DOHH2 (cell line): ENCODE results near the gene LGALS8.

ENCODE experiments used
- H3F3A ChIP-seq: fragments of 200-600 bp; sonication (generic), shearing (Covaris generic); 2 replicates; pipeline ENCODE4 v1.6.0; 2016; ENCODE audit warnings: antibody characterized with exemption, mild to moderate bottlenecking; ENCODE audit not compliant: control insufficient read depth, insufficient read depth
- H3K27ac ChIP-seq: fragments of 200-600 bp; sonication (generic); 2 replicates; pipeline ENCODE4 v1.5.1; 2014; ENCODE audit warnings: low read depth, mild to moderate bottlenecking, low read length, moderate library complexity
- H3K27me3 ChIP-seq: fragments of 200-600 bp; sonication (generic); 2 replicates; pipeline ENCODE4 v1.6.1; 2014; ENCODE audit warnings: mild to moderate bottlenecking, low read length, mixed read lengths; ENCODE audit not compliant: control insufficient read depth
- H3K36me3 ChIP-seq: fragments of 200-600 bp; sonication (generic); 2 replicates; pipeline ENCODE4 v1.6.1; 2014; ENCODE audit warnings: mild to moderate bottlenecking, low read length, moderate library complexity, mixed read lengths; ENCODE audit not compliant: control insufficient read depth
- H3K4me1 ChIP-seq: fragments of 200-600 bp; sonication (generic); 2 replicates; pipeline ENCODE4 v1.6.1; 2014; ENCODE audit warnings: mild to moderate bottlenecking, low read length, mixed read lengths; ENCODE audit not compliant: control insufficient read depth
- H3K4me2 ChIP-seq: fragments of 200-600 bp; sonication (generic); 2 replicates; pipeline ENCODE4 v1.6.0; 2014; ENCODE audit warnings: mild to moderate bottlenecking, low read length, moderate library complexity
- H3K4me3 ChIP-seq: fragments of 200-600 bp; sonication (generic); 2 replicates; pipeline ENCODE4 v1.5.1; 2014; ENCODE audit warnings: mild to moderate bottlenecking, low read length, mixed read lengths
- H3K79me2 ChIP-seq: fragments of 200-600 bp; sonication (generic); 2 replicates; pipeline ENCODE4 v1.6.1; 2014; ENCODE audit warnings: mild to moderate bottlenecking, low read length, mixed read lengths; ENCODE audit not compliant: control insufficient read depth
- H3K9me2 ChIP-seq: fragments of 200-600 bp; sonication (generic); replicated peaks from 2 replicates; pipeline ENCODE4 v1.6.1; 2014; ENCODE audit warnings: mild to moderate bottlenecking, low read length, mixed read lengths; ENCODE audit not compliant: control insufficient read depth
- H3K9me3 ChIP-seq: fragments of 200-600 bp; sonication (generic); 2 replicates; pipeline ENCODE4 v1.6.1; 2014; ENCODE audit warnings: antibody characterized with exemption, low read length, mixed read lengths; ENCODE audit not compliant: control insufficient read depth, insufficient read depth
- H4K20me1 ChIP-seq: fragments of 200-600 bp; sonication (generic); 2 replicates; pipeline ENCODE4 v1.6.0; 2014; ENCODE audit warnings: low read depth, mild to moderate bottlenecking, antibody characterized with exemption, low read length, moderate library complexity; ENCODE audit not compliant: control insufficient read depth, insufficient read depth
- EZH2phosphoT487 ChIP-seq: fragments of 200-600 bp; sonication (generic); IDR thresholded peaks from 2 replicates; pipeline ENCODE4 v1.6.1; 2017; ENCODE audit warnings: borderline replicate concordance, mild to moderate bottlenecking, antibody characterized with exemption, low read length, moderate library complexity, mixed read lengths
- TF ChIP-seq, protein P1 (sequence below): fragments of 200-600 bp; sonication (generic); IDR thresholded peaks from one replicate; pipeline ENCODE4 v1.5.1; 2014; ENCODE audit warnings: antibody characterized with exemption, mild to moderate bottlenecking, low read depth, low read length; ENCODE audit not compliant: poor library complexity, severe bottlenecking

Gene LGALS8

DNA sequence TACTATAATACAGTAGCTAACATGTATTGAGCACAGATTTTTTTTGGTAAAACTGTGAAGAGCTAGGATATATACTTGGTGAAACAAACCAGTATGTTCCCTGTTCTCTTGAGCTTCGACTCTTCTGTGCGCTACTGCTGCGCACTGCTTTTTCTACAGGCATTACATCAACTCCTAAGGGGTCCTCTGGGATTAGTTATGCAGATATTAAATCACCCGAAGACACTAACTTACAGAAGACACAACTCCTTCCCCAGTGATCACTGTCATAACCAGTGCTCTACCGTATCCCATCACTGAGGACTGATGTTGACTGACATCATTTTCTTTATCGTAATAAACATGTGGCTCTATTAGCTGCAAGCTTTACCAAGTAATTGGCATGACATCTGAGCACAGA, 24.7 kb downstream of the LGALS8 start:
- Histone ChIP-seq H3F3A (no peaks in the 10 kb centered on the region), H3K4me2 (no peak overlapping the region), H4K20me1 (no peaks in the 10 kb centered on the region), H3K4me3 (no peak overlapping the region), H3K4me1 (peaks cover 5% of the 10 kb centered on the region; the same call in 1 of the 2 replicates), H3K9me3 (no peaks in the 10 kb centered on the region), H3K9me2 (no peaks in the 10 kb centered on the region), H3K27ac (no peak overlapping the region), H3K79me2 (no peaks in the 10 kb centered on the region), H3K36me3 (peaks cover 93% of the 10 kb centered on the region), H3K27me3 (no peaks in the 10 kb centered on the region)
- no peak for TF ChIP-seq EZH2phosphoT487
- TF ChIP-seq, protein P1, sequence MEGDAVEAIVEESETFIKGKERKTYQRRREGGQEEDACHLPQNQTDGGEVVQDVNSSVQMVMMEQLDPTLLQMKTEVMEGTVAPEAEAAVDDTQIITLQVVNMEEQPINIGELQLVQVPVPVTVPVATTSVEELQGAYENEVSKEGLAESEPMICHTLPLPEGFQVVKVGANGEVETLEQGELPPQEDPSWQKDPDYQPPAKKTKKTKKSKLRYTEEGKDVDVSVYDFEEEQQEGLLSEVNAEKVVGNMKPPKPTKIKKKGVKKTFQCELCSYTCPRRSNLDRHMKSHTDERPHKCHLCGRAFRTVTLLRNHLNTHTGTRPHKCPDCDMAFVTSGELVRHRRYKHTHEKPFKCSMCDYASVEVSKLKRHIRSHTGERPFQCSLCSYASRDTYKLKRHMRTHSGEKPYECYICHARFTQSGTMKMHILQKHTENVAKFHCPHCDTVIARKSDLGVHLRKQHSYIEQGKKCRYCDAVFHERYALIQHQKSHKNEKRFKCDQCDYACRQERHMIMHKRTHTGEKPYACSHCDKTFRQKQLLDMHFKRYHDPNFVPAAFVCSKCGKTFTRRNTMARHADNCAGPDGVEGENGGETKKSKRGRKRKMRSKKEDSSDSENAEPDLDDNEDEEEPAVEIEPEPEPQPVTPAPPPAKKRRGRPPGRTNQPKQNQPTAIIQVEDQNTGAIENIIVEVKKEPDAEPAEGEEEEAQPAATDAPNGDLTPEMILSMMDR, result no peak

DNA sequence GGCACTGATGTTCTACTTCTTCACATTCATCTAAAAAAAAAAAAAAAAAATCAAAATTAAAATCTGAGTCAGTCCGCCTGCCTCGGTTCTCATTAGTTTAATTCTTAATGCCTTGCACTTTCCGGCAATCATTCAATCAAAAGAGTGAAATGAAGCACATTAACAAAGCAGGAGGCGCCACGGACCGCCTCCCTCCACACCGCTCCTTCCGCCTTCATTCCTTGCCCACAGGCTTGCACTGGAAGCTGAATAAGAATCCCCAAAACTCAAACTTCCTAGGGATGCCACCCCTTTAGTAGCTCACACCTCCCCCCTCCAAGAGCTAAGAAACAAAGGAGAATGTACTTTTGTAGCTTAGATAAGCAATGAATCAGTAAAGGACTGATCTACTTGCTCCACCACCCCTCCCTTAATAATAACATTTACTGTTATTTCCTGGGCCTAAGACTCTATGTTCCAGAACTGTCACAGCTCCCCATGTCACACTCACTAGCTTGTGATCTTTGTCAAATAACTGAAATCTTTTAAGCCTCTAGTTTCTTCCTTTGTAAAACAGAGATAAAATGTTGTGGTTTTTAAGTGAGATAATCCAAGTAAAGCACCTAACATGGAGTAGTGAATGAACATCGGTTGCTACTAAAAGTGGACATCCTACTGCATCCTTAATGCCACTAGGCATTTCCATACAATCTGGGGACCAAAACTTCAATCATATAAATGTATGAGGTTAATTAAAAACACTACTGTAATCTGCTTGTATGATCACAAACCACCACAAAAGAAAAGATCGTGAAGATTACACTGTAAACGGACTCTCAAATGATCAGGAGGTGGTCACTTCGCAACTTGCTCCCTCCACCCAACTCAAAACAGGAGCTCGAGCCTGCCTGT, 27.4 kb downstream of the LGALS8 start:
- Histone ChIP-seq H3F3A (no peaks in the 10 kb centered on the region), H3K9me2 (no peaks in the 10 kb centered on the region), H3K4me2 (no peak overlapping the region), H3K27ac (no peak overlapping the region), H4K20me1 (no peaks in the 10 kb centered on the region), H3K9me3 (no peaks in the 10 kb centered on the region), H3K79me2 (no peaks in the 10 kb centered on the region), H3K27me3 (no peaks in the 10 kb centered on the region), H3K4me3 (no peak overlapping the region), H3K4me1 (peaks cover 3% of the 10 kb centered on the region; the same call in 1 of the 2 replicates), H3K36me3 (peaks cover 95% of the 10 kb centered on the region)
- TF ChIP-seq, protein P1, result no peak
- no peak for TF ChIP-seq EZH2phosphoT487

DNA sequence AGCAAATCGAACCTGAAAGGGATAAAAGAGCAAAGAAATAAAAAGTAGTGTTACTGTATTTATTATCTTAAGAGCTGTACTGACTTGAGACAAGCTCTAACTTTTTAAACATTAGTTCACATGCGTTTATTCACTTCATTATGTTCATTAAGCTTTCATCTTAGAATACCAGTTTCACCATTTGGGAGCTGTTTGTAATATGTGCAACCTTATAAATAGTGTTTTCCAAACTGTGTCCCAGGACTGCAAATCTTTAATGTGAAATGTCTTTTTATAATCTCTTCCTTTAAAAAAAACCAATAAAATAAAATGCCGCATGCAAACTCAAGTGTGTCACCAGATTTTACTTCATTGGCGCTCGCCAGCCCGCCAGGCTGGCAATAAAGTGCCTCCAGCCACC, 28.3 kb downstream of the LGALS8 start:
- Histone ChIP-seq H3K9me3 (no peaks in the 10 kb centered on the region), H3K27ac (no peak overlapping the region), H3K27me3 (no peaks in the 10 kb centered on the region), H3K36me3 (peaks cover 95% of the 10 kb centered on the region), H3K4me1 (no peaks in the 10 kb centered on the region), H3K4me2 (no peak overlapping the region), H3K79me2 (no peaks in the 10 kb centered on the region), H3K4me3 (no peak overlapping the region), H4K20me1 (peaks cover 3% of the 10 kb centered on the region; the same call in 1 of the 2 replicates), H3K9me2 (no peaks in the 10 kb centered on the region), H3F3A (no peaks in the 10 kb centered on the region)
- TF ChIP-seq EZH2phosphoT487, result no peak
- TF ChIP-seq, protein P1, result no peak
